VCaP (cell line): Measurements from ENCODE around the gene SORL1.

Source experiments
- H3K27ac ChIP-seq: fragments of 450-650 bp; 2 replicates; pipeline ENCODE4 v1.5.1; 2017
- TF ChIP-seq, protein P1 (sequence below): fragments of 450-650 bp; conservative IDR thresholded peaks from 2 replicates; pipeline ENCODE4 v1.5.1; 2017; ENCODE audit warnings: mild to moderate bottlenecking, moderate library complexity

The SORL1 gene

GRCh38 chr11:121482231-121483129, 30.4 kb downstream of the SORL1 start:
- no peak overlapping the region for H3K27ac ChIP-seq

DNA sequence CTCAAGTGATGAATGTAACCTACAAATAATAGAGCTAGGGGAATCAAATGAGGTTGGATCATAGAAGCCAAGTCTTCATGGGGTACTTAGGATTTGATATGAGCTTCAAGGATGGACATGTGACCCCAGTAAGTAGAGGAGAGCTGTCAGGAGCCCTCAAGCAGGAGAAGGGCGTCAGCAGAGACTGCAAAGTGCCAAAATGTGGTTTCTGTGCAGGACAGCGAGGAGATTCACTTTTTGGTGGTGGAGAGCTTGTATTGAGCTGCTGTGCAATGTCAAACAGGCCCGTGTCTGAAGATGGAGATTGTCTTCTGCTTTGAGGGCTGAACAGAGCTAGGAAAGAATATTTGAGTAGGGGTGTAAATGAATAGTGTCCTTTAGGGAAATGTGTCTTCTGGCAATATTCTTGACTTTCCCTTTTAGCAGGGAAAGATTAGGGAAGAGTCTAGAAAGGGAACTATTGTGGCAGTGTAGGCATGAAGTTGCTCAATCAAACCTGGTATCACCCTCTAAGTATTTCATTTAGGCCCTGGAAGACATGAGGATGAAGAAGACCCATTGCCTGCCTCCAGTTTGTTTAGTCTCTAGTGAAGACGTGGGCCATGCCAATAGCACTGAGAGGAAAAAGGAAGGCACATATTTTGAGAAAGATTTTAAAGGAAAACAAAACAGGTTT, 31.8 kb downstream of the SORL1 start:
- TF ChIP-seq, protein P1, sequence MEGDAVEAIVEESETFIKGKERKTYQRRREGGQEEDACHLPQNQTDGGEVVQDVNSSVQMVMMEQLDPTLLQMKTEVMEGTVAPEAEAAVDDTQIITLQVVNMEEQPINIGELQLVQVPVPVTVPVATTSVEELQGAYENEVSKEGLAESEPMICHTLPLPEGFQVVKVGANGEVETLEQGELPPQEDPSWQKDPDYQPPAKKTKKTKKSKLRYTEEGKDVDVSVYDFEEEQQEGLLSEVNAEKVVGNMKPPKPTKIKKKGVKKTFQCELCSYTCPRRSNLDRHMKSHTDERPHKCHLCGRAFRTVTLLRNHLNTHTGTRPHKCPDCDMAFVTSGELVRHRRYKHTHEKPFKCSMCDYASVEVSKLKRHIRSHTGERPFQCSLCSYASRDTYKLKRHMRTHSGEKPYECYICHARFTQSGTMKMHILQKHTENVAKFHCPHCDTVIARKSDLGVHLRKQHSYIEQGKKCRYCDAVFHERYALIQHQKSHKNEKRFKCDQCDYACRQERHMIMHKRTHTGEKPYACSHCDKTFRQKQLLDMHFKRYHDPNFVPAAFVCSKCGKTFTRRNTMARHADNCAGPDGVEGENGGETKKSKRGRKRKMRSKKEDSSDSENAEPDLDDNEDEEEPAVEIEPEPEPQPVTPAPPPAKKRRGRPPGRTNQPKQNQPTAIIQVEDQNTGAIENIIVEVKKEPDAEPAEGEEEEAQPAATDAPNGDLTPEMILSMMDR, result no peak
- no peak overlapping the region for H3K27ac ChIP-seq

More at GRCh38 chr11:121482231-121483129, 30.4 kb downstream of the SORL1 start:
- TF ChIP-seq, protein P1, result no peak

- H3K27ac ChIP-seq, result no peak overlapping the region
- TF ChIP-seq, protein P1, result no peak
These were observed 33.1 kb downstream of the SORL1 start for GRCh38 chr11:121485216-121485615.

- TF ChIP-seq, protein P1, result no peak
- no peak overlapping the region for H3K27ac ChIP-seq
These were observed 33.9 kb downstream of the SORL1 start for GRCh38 chr11:121486054-121486453.

DNA sequence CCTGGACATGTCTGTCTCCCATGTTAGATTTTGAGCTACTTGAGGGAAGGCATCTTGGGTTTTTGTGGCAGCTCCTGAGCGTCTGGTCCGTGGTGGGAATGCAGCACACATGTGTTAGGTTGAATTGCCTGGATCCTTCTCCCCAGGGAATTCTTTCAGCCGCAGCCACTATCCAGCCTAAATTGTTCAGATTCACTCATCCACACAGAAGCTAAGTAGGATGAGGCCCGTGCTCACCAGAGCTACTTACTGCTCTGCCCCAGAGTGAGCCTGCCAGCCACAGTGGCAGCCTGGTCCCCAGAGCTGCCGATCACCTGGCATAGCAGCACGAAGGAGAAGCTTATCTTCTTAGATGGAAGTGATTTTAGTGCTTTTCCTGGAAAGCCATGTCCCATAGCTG, 35.1 kb downstream of the SORL1 start:
- TF ChIP-seq, protein P1, result no peak
- no peak overlapping the region for H3K27ac ChIP-seq

- TF ChIP-seq, protein P1, result no peak
- H3K27ac ChIP-seq, result no peak overlapping the region
These were observed 36.1 kb downstream of the SORL1 start for GRCh38 chr11:121488170-121488569.

DNA sequence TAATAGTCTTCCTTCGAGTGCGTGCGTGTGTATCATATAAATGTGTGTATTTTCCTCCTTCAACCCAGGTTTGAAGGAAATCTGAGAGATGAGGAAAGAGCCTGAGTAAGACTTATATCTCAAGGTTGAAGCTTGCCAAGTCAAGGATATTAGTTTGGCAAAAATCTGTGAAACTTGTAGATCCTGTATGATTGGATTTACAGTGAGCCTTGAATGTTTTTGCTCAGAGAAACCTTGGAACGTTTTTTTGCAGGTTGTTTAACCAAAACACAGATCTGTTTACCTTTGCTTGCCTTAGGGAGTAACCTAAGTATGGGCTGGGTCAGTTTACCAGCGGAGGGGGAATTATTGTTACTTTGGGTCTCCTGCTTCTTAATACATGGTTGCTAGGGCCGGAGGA, 36.5 kb downstream of the SORL1 start:
- TF ChIP-seq, protein P1, result no peak
- no peak overlapping the region for H3K27ac ChIP-seq
